Fibroblast of pulmonary artery (primary cell): ENCODE data around the gene ARSJ.

Source experiments
- DNase-seq: peaks from one replicate; pipeline ENCODE4 v3.0.0-alpha.2; 2010; ENCODE audit warnings: low read depth
- H3K4me3 ChIP-seq: replicated peaks from 2 replicates; pipeline ENCODE4 v1.5.1; 2011; ENCODE audit warnings: low read depth, mild to moderate bottlenecking, control low read depth, low read length, moderate library complexity
- TF ChIP-seq, protein P1 (sequence below): IDR thresholded peaks from 2 replicates; pipeline ENCODE4 v1.5.1; 2011; ENCODE audit warnings: mild to moderate bottlenecking, control low read depth, low read length, inconsistent platforms; ENCODE audit errors: missing control alignments

Gene ARSJ

DNA sequence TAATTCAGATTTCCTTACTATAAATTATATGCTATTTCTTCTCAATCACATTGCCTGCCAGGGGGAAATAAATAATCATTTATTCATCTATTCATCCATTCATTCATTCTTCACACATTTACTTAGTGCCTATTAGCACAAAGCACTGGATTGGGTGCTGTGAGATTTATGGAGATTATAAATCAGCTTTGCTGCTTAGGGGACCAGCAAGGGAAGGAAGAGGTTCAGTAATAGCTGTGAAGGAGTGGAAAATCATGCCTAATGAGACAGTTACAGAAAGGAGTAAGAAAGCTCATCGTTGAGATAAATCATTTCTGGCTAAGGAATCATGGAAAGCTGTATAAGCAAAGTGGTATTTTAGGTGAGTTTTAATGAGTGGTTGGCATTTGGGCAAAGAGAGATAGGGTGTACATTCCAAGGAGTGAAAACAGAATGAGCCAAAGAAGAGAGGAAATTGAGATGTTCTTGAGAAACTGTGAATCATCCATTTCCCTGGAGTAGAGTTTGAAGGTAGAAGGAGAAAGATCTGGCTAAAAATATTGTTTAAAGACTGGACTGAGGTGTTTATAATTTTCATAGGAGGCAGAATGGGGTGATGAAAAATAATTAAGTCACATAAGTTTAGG, 9.6 kb downstream of the ARSJ start:
- DNase-seq: peak; percentile 46
- no peak overlapping the region for H3K4me3 ChIP-seq
- TF ChIP-seq, protein P1, sequence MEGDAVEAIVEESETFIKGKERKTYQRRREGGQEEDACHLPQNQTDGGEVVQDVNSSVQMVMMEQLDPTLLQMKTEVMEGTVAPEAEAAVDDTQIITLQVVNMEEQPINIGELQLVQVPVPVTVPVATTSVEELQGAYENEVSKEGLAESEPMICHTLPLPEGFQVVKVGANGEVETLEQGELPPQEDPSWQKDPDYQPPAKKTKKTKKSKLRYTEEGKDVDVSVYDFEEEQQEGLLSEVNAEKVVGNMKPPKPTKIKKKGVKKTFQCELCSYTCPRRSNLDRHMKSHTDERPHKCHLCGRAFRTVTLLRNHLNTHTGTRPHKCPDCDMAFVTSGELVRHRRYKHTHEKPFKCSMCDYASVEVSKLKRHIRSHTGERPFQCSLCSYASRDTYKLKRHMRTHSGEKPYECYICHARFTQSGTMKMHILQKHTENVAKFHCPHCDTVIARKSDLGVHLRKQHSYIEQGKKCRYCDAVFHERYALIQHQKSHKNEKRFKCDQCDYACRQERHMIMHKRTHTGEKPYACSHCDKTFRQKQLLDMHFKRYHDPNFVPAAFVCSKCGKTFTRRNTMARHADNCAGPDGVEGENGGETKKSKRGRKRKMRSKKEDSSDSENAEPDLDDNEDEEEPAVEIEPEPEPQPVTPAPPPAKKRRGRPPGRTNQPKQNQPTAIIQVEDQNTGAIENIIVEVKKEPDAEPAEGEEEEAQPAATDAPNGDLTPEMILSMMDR: no peak

GRCh38 chr4:113968473-113968872, 11.0 kb downstream of the ARSJ start:
- TF ChIP-seq, protein P1: no peak
- DNase-seq: peak; percentile 67
- no peak overlapping the region for H3K4me3 ChIP-seq

- TF ChIP-seq, protein P1: no peak
- H3K4me3 ChIP-seq: no peak overlapping the region
- no peak for DNase-seq
Measured at GRCh38 chr4:113967687-113968086, 11.8 kb downstream of the ARSJ start.

- DNase-seq: no peak
- H3K4me3 ChIP-seq: no peak overlapping the region
- TF ChIP-seq, protein P1: no peak
Measured at GRCh38 chr4:113962719-113963265, 16.7 kb downstream of the ARSJ start.

GRCh38 chr4:113962016-113962347, 17.5 kb downstream of the ARSJ start:
- TF ChIP-seq, protein P1: no peak
- no peak for DNase-seq
- no peak overlapping the region for H3K4me3 ChIP-seq

GRCh38 chr4:113960684-113961321, 18.6 kb downstream of the ARSJ start:
- TF ChIP-seq, protein P1: no peak
- no peak for DNase-seq
- no peak overlapping the region for H3K4me3 ChIP-seq
